ENCODE data around the gene ATRX.

ATRX gene

DNA sequence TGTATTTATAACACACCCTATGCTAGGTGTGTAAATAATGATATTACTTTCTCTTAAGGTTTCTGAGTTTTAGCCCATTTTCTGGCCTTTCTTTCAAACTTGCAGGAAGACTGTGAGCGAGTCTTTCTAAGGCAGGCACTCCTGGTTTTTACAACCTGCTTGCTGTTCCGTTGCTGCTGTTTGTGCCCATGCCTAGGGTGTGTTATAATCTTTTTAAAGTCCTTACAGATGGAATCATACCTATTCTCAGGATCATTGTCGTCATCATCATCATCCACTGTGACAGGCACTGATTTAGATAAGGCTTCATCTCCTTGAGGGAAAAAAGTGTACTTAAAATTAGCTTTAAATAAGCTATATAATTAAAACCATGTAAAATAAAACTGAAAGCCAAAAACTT, 110.0 kb downstream of the ATRX start:
- TF ChIP-seq EZH2phosphoT487 (IDR thresholded peaks at IDR 0.05; ENCODE audit: borderline replicate concordance): no peak
- TF ChIP-seq, protein P1, sequence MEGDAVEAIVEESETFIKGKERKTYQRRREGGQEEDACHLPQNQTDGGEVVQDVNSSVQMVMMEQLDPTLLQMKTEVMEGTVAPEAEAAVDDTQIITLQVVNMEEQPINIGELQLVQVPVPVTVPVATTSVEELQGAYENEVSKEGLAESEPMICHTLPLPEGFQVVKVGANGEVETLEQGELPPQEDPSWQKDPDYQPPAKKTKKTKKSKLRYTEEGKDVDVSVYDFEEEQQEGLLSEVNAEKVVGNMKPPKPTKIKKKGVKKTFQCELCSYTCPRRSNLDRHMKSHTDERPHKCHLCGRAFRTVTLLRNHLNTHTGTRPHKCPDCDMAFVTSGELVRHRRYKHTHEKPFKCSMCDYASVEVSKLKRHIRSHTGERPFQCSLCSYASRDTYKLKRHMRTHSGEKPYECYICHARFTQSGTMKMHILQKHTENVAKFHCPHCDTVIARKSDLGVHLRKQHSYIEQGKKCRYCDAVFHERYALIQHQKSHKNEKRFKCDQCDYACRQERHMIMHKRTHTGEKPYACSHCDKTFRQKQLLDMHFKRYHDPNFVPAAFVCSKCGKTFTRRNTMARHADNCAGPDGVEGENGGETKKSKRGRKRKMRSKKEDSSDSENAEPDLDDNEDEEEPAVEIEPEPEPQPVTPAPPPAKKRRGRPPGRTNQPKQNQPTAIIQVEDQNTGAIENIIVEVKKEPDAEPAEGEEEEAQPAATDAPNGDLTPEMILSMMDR (conservative IDR thresholded peaks at IDR 0.05; ENCODE audit: low read length): no peak
- no peaks in the 10 kb centered on the region for H3K9me3 ChIP-seq (ENCODE audit: insufficient read depth, low read depth, low read length)
- peaks cover 13% of the 10 kb centered on the region; the same call in 1 of the 2 replicates for H3K36me3 ChIP-seq (ENCODE audit: insufficient read depth, low read length)
- no peak overlapping the region for H3K4me3 ChIP-seq (ENCODE audit: low read length, poor library complexity, severe bottlenecking)
- H3K9me2 ChIP-seq (replicated peaks; ENCODE audit: low read depth, low read length): no peaks in the 10 kb centered on the region
- no peaks in the 10 kb centered on the region for H3F3A ChIP-seq (ENCODE audit: low read depth)
- no peak overlapping the region for H3K4me2 ChIP-seq (ENCODE audit: low read depth, low read length, poor library complexity, severe bottlenecking)
- H3K79me2 ChIP-seq (ENCODE audit: insufficient read depth, low read length): no peaks in the 10 kb centered on the region
- H3K27me3 ChIP-seq (ENCODE audit: insufficient read depth, low read length, poor library complexity, severe bottlenecking): no peaks in the 10 kb centered on the region
- H4K20me1 ChIP-seq (ENCODE audit: insufficient read depth, low read length, poor library complexity, severe bottlenecking): no peaks in the 10 kb centered on the region
- no peak overlapping the region for H2AFZ ChIP-seq (ENCODE audit: low read length)
- H3K4me1 ChIP-seq (ENCODE audit: insufficient read depth, low read length, poor library complexity, severe bottlenecking): no peaks in the 10 kb centered on the region
- no peak overlapping the region for H3K9ac ChIP-seq (ENCODE audit: low read depth, low read length, poor library complexity, severe bottlenecking)

DNA sequence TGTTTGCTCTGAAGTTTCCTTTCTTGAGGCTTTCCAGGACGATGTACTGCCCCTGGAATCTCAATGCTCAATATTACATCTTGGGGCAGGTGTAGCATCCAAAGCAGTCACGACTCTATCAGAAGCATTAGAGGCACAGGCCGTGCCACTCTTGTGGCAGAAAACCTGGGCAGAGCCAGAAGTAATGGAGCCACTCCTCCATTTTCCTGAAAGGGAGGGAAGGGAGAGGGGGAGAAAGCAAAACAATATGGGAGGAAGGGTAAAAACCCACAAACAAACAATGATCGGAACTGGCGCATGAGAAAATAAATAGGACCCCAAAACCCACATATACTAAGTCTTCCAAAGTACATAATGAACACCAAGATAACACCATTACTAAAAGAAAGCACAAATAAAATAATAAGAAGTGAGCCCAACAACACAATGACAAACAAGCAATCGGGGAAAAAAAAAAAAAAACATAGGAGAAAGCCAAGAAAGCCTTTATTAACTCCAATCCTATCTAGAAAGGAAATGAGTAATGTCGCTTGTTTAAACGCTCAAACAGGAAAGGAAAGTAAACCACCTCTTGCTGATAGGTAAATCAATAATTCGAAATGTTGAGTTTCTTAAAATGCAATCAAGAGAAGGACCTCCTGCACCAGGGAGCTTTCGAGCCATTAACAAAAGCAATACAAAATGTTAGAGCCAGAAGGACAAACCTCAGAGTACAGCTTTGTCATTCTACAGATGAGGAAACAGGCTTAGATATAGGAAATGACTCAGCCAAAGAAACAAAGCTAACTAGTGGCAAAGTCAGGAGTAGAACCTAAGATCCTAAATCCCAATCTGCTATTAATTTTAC, 117.4 kb downstream of the ATRX start:
- Histone ChIP-seq H3K79me2 (ENCODE audit: insufficient read depth, low read length) (no peaks in the 10 kb centered on the region), H3K9me2 (replicated peaks; ENCODE audit: low read depth, low read length) (no peaks in the 10 kb centered on the region), H2AFZ (ENCODE audit: low read length) (no peak overlapping the region), H3K4me1 (ENCODE audit: insufficient read depth, low read length, poor library complexity, severe bottlenecking) (peaks cover 3% of the 10 kb centered on the region), H3K4me3 (ENCODE audit: low read length, poor library complexity, severe bottlenecking) (no peak overlapping the region), H3F3A (ENCODE audit: low read depth) (no peaks in the 10 kb centered on the region), H4K20me1 (ENCODE audit: insufficient read depth, low read length, poor library complexity, severe bottlenecking) (no peaks in the 10 kb centered on the region), H3K36me3 (ENCODE audit: insufficient read depth, low read length) (0 out of 2 replicates have a peak, but pooled peaks cover 5% of the 10 kb centered on the region), H3K9ac (ENCODE audit: low read depth, low read length, poor library complexity, severe bottlenecking) (no peak overlapping the region), H3K27me3 (ENCODE audit: insufficient read depth, low read length, poor library complexity, severe bottlenecking) (no peaks in the 10 kb centered on the region), H3K4me2 (ENCODE audit: low read depth, low read length, poor library complexity, severe bottlenecking) (no peak overlapping the region), H3K9me3 (ENCODE audit: insufficient read depth, low read depth, low read length) (no peaks in the 10 kb centered on the region)
- no peak for TF ChIP-seq EZH2phosphoT487 (IDR thresholded peaks at IDR 0.05; ENCODE audit: borderline replicate concordance)
- TF ChIP-seq, protein P1 (conservative IDR thresholded peaks at IDR 0.05; ENCODE audit: low read length): no peak

DNA sequence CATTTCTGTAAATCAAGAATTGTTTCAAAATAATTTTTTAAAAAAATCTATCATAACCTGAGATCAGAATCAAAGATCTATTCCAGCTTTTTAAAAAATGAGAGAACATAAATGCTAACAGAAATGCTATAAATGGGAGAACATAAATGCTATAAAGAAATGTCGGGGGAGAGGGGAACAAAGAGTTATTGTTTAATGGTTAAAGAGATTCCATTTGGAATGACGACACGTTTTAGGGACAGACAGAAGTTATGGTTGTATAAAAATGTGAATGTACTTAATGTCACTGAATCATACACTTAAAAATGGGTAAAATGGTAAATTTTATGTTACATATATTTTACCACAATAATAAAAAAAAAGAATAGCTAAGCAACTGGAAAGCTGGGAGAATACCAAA, 127.1 kb downstream of the ATRX start:
- no peaks in the 10 kb centered on the region for H3K9me3 ChIP-seq (ENCODE audit: insufficient read depth, low read depth, low read length)
- H3K79me2 ChIP-seq (ENCODE audit: insufficient read depth, low read length): no peaks in the 10 kb centered on the region
- H3K9ac ChIP-seq (ENCODE audit: low read depth, low read length, poor library complexity, severe bottlenecking): no peak overlapping the region
- H3K36me3 ChIP-seq (ENCODE audit: insufficient read depth, low read length): peaks cover 11% of the 10 kb centered on the region; the same call in 1 of the 2 replicates
- no peaks in the 10 kb centered on the region for H3K27me3 ChIP-seq (ENCODE audit: insufficient read depth, low read length, poor library complexity, severe bottlenecking)
- no peaks in the 10 kb centered on the region for H3F3A ChIP-seq (ENCODE audit: low read depth)
- no peak overlapping the region for H3K4me3 ChIP-seq (ENCODE audit: low read length, poor library complexity, severe bottlenecking)
- H3K4me1 ChIP-seq (ENCODE audit: insufficient read depth, low read length, poor library complexity, severe bottlenecking): no peaks in the 10 kb centered on the region
- H3K4me2 ChIP-seq (ENCODE audit: low read depth, low read length, poor library complexity, severe bottlenecking): no peak overlapping the region
- no peaks in the 10 kb centered on the region for H3K9me2 ChIP-seq (replicated peaks; ENCODE audit: low read depth, low read length)
- TF ChIP-seq, protein P1 (conservative IDR thresholded peaks at IDR 0.05; ENCODE audit: low read length): no peak
- no peak for TF ChIP-seq EZH2phosphoT487 (IDR thresholded peaks at IDR 0.05; ENCODE audit: borderline replicate concordance)
- H4K20me1 ChIP-seq (ENCODE audit: insufficient read depth, low read length, poor library complexity, severe bottlenecking): no peaks in the 10 kb centered on the region
- no peak overlapping the region for H2AFZ ChIP-seq (ENCODE audit: low read length)

Measured in Loucy (cell line).